Measurements from ENCODE around the gene PTRHD1. TPM values are rescaled to one million over a fixed set of nuclear protein-coding genes. Genes with fewer than 3 reads are reported as not detected.
A peak's percentile ranks its signal among the peaks of the same experiment; 100 is the strongest.

Gene PTRHD1
- total RNA-seq, 1 donor from 2014 or later = 25.2 TPM

DNA sequence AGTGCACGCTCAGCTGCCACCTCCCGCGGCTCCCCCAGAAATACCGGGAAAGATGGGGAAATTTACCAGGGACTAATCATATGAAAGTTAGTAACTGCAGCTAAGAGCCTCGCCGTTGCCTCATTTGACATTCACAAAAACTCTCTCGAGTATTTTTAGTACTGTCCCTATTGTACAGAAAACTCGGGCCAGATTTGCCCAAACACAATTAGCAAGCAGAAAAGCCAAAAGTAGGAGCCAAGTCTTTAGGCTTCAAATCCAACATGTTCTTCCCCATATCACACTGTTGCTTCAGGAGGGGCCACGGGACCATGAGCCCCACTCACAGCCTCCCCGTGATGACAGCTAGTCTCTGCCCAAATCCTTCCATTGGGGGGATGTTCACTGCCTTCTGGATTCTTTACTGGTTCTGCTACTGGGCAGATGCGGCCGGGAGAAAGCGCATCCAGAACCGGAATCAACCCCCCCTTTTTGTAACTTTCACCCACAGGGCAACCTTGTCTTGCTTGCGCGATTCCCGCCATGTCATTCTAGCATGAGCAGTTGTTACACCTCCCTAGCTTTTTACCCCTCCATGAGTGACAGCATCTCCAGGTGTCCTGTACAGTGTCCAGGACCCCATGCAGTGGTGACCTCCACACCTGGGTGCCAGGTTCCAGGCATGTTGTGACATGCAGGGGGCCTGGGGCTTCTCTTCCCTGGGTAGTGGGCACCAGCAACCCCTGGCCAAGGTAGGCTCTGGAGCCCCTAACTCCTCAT, 35.2 kb upstream of the PTRHD1 start:
- Mint-ChIP-seq H3K36me3 (ENCODE audit: unreplicated experiment) (no peaks in the 10 kb centered on the region), H3K4me3 (ENCODE audit: unreplicated experiment) (no peak overlapping the region), H3K27me3 (ENCODE audit: unreplicated experiment) (peaks cover 9% of the 10 kb centered on the region), H3K27ac (ENCODE audit: unreplicated experiment) (peak overlapping the region; percentile 72), H3K9me3 (ENCODE audit: unreplicated experiment) (peaks cover 5% of the 10 kb centered on the region), H3K4me1 (ENCODE audit: low read depth, unreplicated experiment) (peaks cover 22% of the 10 kb centered on the region)
- DNase-seq = no peak
- no peak for TF ChIP-seq CTCF (IDR thresholded peaks at IDR 0.05; ENCODE audit: partially characterized antibody, unreplicated experiment)

DNA sequence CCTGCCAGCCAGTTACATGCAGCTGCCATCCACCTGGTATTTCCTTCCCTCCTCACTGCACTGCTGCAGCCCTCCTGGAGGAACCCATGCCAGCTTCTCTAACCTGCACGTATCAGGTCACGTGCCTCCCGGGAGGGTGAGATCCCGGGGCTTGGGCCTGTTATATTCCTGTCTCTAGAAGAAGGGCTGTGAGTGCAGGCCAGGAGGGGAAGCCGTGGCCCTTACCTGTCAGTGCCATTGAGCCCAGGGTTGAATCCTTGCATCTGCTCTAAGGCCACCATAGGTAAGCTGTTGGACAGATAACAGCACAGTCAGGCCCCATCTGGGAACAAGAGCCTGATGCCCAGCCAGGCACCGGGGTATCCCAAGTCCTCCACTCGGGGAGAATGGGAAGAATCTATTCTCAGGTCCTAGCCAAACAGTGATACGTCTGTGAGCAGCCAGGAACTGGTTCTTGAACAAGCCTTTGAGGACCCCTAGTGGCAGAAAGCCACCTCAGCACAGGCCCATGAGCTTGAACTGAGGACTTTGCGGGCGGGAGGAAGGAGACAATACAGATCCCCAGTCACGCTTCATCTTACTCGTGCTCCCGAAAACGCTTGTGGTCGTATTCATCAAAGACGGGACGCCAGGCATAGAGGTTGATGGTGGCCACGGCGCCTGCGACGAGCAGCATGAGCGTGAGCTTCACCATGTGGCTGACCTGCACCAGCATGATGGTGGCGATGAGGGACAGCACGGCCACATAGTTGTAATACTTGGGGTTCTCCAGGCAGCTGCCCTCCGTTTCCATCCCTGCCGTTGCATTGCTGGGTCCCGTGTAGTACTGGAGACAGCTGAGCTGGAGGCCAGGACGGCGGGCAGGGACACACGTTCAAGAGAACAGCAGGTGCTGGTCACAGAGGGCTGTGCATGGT, 34.4 kb upstream of the PTRHD1 start:
- peaks cover 5% of the 10 kb centered on the region for H3K9me3 Mint-ChIP-seq (ENCODE audit: unreplicated experiment)
- peaks cover under 1% of the 10 kb centered on the region for H3K36me3 Mint-ChIP-seq (ENCODE audit: unreplicated experiment)
- peak; percentile 85 for DNase-seq
- H3K27ac Mint-ChIP-seq (ENCODE audit: unreplicated experiment) = peak overlapping the region; percentile 83
- peak; percentile 87 for TF ChIP-seq CTCF (IDR thresholded peaks at IDR 0.05; ENCODE audit: partially characterized antibody, unreplicated experiment)
- H3K4me3 Mint-ChIP-seq (ENCODE audit: unreplicated experiment) = peak overlapping the region; percentile 36
- peaks cover 9% of the 10 kb centered on the region for H3K27me3 Mint-ChIP-seq (ENCODE audit: unreplicated experiment)
- peaks cover 15% of the 10 kb centered on the region for H3K4me1 Mint-ChIP-seq (ENCODE audit: low read depth, unreplicated experiment)

DNA sequence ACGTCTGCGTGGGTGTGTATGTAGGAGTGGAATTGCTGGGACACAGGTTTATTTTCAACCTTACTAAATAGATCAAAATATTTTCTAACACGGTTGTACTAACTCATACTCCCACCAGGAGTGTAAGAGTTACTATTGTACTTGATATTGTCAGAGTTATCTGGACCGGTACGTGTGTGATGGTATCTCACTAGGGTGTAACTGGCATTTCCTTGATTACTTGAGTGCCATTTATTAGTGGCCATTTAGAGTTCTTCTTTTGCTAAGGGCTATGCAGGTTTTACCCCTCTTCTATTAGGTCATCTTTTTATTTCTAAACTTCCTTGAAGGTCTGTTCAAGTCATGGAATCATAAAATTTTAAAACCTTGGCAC, 33.6 kb upstream of the PTRHD1 start:
- no peak for TF ChIP-seq CTCF (IDR thresholded peaks at IDR 0.05; ENCODE audit: partially characterized antibody, unreplicated experiment)
- Mint-ChIP-seq H3K27me3 (ENCODE audit: unreplicated experiment) (peaks cover 9% of the 10 kb centered on the region), H3K4me1 (ENCODE audit: low read depth, unreplicated experiment) (peaks cover 18% of the 10 kb centered on the region), H3K27ac (ENCODE audit: unreplicated experiment) (no peak overlapping the region), H3K4me3 (ENCODE audit: unreplicated experiment) (no peak overlapping the region), H3K9me3 (ENCODE audit: unreplicated experiment) (peaks cover 3% of the 10 kb centered on the region), H3K36me3 (ENCODE audit: unreplicated experiment) (peaks cover 7% of the 10 kb centered on the region)
- DNase-seq = no peak

- peaks cover 18% of the 10 kb centered on the region for H3K4me1 Mint-ChIP-seq (ENCODE audit: low read depth, unreplicated experiment)
- no peak overlapping the region for H3K4me3 Mint-ChIP-seq (ENCODE audit: unreplicated experiment)
- no peak for TF ChIP-seq CTCF (IDR thresholded peaks at IDR 0.05; ENCODE audit: partially characterized antibody, unreplicated experiment)
- peaks cover 9% of the 10 kb centered on the region for H3K27me3 Mint-ChIP-seq (ENCODE audit: unreplicated experiment)
- H3K27ac Mint-ChIP-seq (ENCODE audit: unreplicated experiment) = peak overlapping the region; percentile 28
- H3K36me3 Mint-ChIP-seq (ENCODE audit: unreplicated experiment) = peaks cover 7% of the 10 kb centered on the region
- DNase-seq = no peak
- H3K9me3 Mint-ChIP-seq (ENCODE audit: unreplicated experiment) = no peaks in the 10 kb centered on the region
Observed at GRCh38 chr2:24825883-24826772, 32.9 kb upstream of the PTRHD1 start.

Data from glutamatergic neuron (in vitro differentiated cells).